Natural killer cell (primary cell): ENCODE results near the gene ZNF268. TPM values are rescaled to one million over a fixed set of nuclear protein-coding genes. Genes with fewer than 3 reads are reported as not detected.

Experiments
- ATAC-seq, 3 donors: fragments of 150-1000 bp in 2 of 3; fragments of 200-7000 bp in 1 of 3; cut with Tn5 transposase; 1 replicate in 1 of 3; 2 replicates in 2 of 3; pipeline ENCODE4 v1.10.0; 2021; ENCODE audit warnings: mild to moderate bottlenecking in 2 of 3, moderate library complexity in 2 of 3
- DNase-seq, 2 donors: peaks; one replicate each; pipeline versions ENCODE4 v3.0.0 to v3.0.0-alpha.2; 2013 to 2021; ENCODE audit warnings: mixed read lengths in 1 of 2
- H3K27ac ChIP-seq: one replicate; pipeline ENCODE4 v1.5.1; 2013; ENCODE audit warnings: mild to moderate bottlenecking, low read length
- H3K27me3 ChIP-seq: one replicate; pipeline ENCODE4 v1.6.1; 2013; ENCODE audit warnings: low read length; ENCODE audit not compliant: control insufficient read depth, insufficient read depth
- H3K36me3 ChIP-seq: one replicate; pipeline ENCODE4 v1.6.1; 2013; ENCODE audit warnings: low read length; ENCODE audit not compliant: control insufficient read depth, insufficient read depth
- H3K4me1 ChIP-seq: one replicate; pipeline ENCODE4 v1.6.1; 2013; ENCODE audit warnings: low read length; ENCODE audit not compliant: control insufficient read depth, insufficient read depth
- H3K4me3 ChIP-seq: one replicate; pipeline ENCODE4 v1.5.1; 2013; ENCODE audit warnings: low read length
- H3K9me3 ChIP-seq: one replicate; pipeline ENCODE4 v1.6.1; 2013; ENCODE audit warnings: low read length; ENCODE audit not compliant: control insufficient read depth, insufficient read depth
- H3K27ac Mint-ChIP-seq, 2 donors: one replicate each; pipeline ENCODE4 v1.8.0; 2022; ENCODE audit warnings: mild to moderate bottlenecking in 2 of 2, mixed read lengths in 2 of 2, moderate library complexity in 1 of 2
- H3K27me3 Mint-ChIP-seq, 2 donors: one replicate each; pipeline ENCODE4 v1.8.0; 2022; ENCODE audit warnings: low read depth in 2 of 2, mixed read lengths in 2 of 2
- H3K36me3 Mint-ChIP-seq: one replicate; pipeline ENCODE4 v1.8.0; 2022; ENCODE audit warnings: mixed read lengths
- H3K4me1 Mint-ChIP-seq, 2 donors: one replicate each; pipeline ENCODE4 v1.8.0; 2022; ENCODE audit warnings: mixed read lengths in 2 of 2
- H3K4me3 Mint-ChIP-seq: one replicate; pipeline ENCODE4 v1.8.0; 2022; ENCODE audit warnings: mild to moderate bottlenecking, moderate library complexity, mixed read lengths
- H3K9me3 Mint-ChIP-seq, 2 donors: one replicate each; pipeline ENCODE4 v1.8.0; 2022; ENCODE audit warnings: mixed read lengths in 2 of 2
- WGBS: methylation state at CpG from one replicate; pipeline ENCODE4 v1.1.7; 2013; ENCODE audit warnings: missing lambda C conversion rate; ENCODE audit not compliant: insufficient coverage; 5-methylcytosine and 5-hydroxymethylcytosine counted together
- intact Hi-C: fragments of 100-400 bp; cut with micrococcal nuclease; formaldehyde crosslinking; loops from one replicate; pipeline ENCODE4 v1.14.2; 2022
- total RNA-seq, 4 donors: library from RNA; stranded (reverse); fragments of 120-200 nt in 1 of 4; gene quantifications; one replicate each; pipeline versions ENCODE4 v1.2.3 to v1.2.4, GENCODE V29; 2013 to 2022
- TF ChIP-seq, protein P1 (sequence below): fragments of 200-600 bp; IDR thresholded peaks from one replicate; pipeline ENCODE4 v1.8.0; 2022; ENCODE audit warnings: antibody characterized with exemption

Gene ZNF268
- total RNA-seq, 3 donors from 2014 or later (not counting 1 experiment from before 2014, with no cell fraction given) = 12.7 to 17.5 (median 14.3) TPM

DNA sequence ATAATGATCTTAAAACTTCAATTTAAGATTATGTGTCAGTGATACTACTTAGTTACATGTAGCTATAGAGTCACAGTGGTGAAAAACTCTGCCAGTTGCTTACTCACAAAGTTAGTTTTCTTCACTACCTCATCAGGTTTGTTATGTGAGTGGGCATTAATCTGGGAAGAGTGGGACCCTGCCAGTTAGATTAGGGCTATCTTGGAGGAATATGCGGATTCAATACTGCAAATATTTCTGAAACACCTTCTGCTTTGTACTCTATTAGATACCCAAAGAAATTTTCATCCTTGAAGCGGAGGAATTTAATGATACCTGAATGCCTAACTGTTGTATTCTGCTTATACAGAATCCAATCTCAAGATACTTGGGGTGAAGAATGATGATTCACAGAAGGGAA, 25.1 kb downstream of the ZNF268 start:
- Histone ChIP-seq H3K27ac (no peak overlapping the region), H3K36me3 (peaks cover 16% of the 10 kb centered on the region), H3K4me3 (no peak overlapping the region), H3K9me3 (peaks cover 70% of the 10 kb centered on the region), H3K4me1 (no peaks in the 10 kb centered on the region), H3K27me3 (no peaks in the 10 kb centered on the region)
- intact Hi-C loops = no loop called here
- Mint-ChIP-seq H3K9me3 (peaks cover 7 to 9% of the 10 kb centered on the region in 2 donors), H3K4me1 (no peaks in the 10 kb centered on the region), H3K4me3 (no peak overlapping the region), H3K27me3 (no peaks in the 10 kb centered on the region), H3K36me3 (peaks cover 50% of the 10 kb centered on the region), H3K27ac (no peak overlapping the region)
- no peak for DNase-seq
- ATAC-seq = no peak
- TF ChIP-seq, protein P1, sequence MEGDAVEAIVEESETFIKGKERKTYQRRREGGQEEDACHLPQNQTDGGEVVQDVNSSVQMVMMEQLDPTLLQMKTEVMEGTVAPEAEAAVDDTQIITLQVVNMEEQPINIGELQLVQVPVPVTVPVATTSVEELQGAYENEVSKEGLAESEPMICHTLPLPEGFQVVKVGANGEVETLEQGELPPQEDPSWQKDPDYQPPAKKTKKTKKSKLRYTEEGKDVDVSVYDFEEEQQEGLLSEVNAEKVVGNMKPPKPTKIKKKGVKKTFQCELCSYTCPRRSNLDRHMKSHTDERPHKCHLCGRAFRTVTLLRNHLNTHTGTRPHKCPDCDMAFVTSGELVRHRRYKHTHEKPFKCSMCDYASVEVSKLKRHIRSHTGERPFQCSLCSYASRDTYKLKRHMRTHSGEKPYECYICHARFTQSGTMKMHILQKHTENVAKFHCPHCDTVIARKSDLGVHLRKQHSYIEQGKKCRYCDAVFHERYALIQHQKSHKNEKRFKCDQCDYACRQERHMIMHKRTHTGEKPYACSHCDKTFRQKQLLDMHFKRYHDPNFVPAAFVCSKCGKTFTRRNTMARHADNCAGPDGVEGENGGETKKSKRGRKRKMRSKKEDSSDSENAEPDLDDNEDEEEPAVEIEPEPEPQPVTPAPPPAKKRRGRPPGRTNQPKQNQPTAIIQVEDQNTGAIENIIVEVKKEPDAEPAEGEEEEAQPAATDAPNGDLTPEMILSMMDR = no peak
- 100% methylated on average over 1 of the region's 2 CpGs for WGBS

DNA sequence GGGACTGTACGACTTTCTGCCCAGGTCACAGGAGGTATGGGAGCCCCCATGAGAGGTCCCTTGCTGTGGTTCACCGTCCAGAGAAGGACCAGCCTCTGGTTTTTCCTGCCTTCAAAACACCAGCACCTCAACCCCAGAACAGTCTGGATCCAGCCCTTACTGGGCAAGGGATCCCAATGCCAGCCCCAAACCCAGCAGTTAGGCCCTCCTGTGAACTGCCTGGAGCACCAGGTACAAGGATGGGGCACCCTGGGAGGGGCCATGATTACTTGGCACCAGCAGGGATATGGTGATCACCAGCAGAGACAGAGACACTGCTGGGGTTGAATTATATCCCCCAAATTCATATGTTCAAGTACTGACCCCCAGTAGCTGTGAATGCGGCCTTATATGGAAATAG, 34.4 kb downstream of the ZNF268 start:
- intact Hi-C loops = no loop called here
- H3K27me3 Mint-ChIP-seq = no peaks in the 10 kb centered on the region
- peaks cover 18% of the 10 kb centered on the region for H3K36me3 Mint-ChIP-seq
- no peak overlapping the region for H3K27ac ChIP-seq
- DNase-seq = no peak
- no peaks in the 10 kb centered on the region for H3K4me1 Mint-ChIP-seq
- TF ChIP-seq, protein P1 = no peak
- H3K36me3 ChIP-seq = no peaks in the 10 kb centered on the region
- H3K4me1 ChIP-seq = no peaks in the 10 kb centered on the region
- H3K27ac Mint-ChIP-seq = no peak overlapping the region
- no peak for ATAC-seq
- H3K9me3 ChIP-seq = peaks cover 89% of the 10 kb centered on the region
- peaks cover 14 to 28% of the 10 kb centered on the region in 2 donors for H3K9me3 Mint-ChIP-seq
- WGBS = 76% methylated on average over 2 of the region's 3 CpGs
- H3K4me3 ChIP-seq = no peak overlapping the region
- H3K27me3 ChIP-seq = no peaks in the 10 kb centered on the region
- H3K4me3 Mint-ChIP-seq = no peak overlapping the region

- Mint-ChIP-seq H3K4me3 (no peak overlapping the region), H3K36me3 (peaks cover 12% of the 10 kb centered on the region), H3K9me3 (peaks cover 11 to 24% of the 10 kb centered on the region in 2 donors), H3K27ac (no peak overlapping the region), H3K4me1 (no peaks in the 10 kb centered on the region), H3K27me3 (no peaks in the 10 kb centered on the region)
- DNase-seq = no peak
- Histone ChIP-seq H3K27ac (no peak overlapping the region), H3K36me3 (no peaks in the 10 kb centered on the region), H3K4me3 (no peak overlapping the region), H3K9me3 (peaks cover 92% of the 10 kb centered on the region), H3K27me3 (no peaks in the 10 kb centered on the region), H3K4me1 (no peaks in the 10 kb centered on the region)
- TF ChIP-seq, protein P1 = no peak
- WGBS = 71% methylated on average over 3 of the region's 3 CpGs
- ATAC-seq = no peak
- intact Hi-C loops = no loop called here
Measured at GRCh38 chr12:133217219-133217618, 35.9 kb downstream of the ZNF268 start.

- TF ChIP-seq, protein P1 = no peak
- H3K27me3 ChIP-seq = no peaks in the 10 kb centered on the region
- Mint-ChIP-seq H3K4me1 (no peaks in the 10 kb centered on the region), H3K36me3 (no peaks in the 10 kb centered on the region), H3K27ac (no peak overlapping the region), H3K27me3 (no peaks in the 10 kb centered on the region), H3K9me3 (peaks cover 6 to 18% of the 10 kb centered on the region in 2 donors), H3K4me3 (no peak overlapping the region)
- no peaks in the 10 kb centered on the region for H3K36me3 ChIP-seq
- 91% methylated on average over 6 of the region's 6 CpGs for WGBS
- DNase-seq (no peak), ATAC-seq (no peak)
- H3K9me3 ChIP-seq = peaks cover 86% of the 10 kb centered on the region
- H3K4me1 ChIP-seq = no peaks in the 10 kb centered on the region
- no peak overlapping the region for H3K4me3 ChIP-seq
- intact Hi-C loops = no loop called here
- no peak overlapping the region for H3K27ac ChIP-seq
Measured at GRCh38 chr12:133220521-133220920, 39.2 kb downstream of the ZNF268 start.
